Heart right ventricle (tissue), 16 donors: Measurements from ENCODE around the gene BNC2. TPM values are rescaled to one million over a fixed set of nuclear protein-coding genes. Genes with fewer than 3 reads are reported as not detected.

Experiments
- ATAC-seq, 8 donors: fragments of 200-7000 bp; cut with Tn5 transposase; one replicate each; pipeline ENCODE4 v1.9.1; 2020; ENCODE audit warnings: mild to moderate bottlenecking in 8 of 8, moderate library complexity in 8 of 8, moderate number of reproducible peaks in 1 of 8
- DNase-seq, 2 donors: peaks; one replicate each; pipeline ENCODE4 v3.0.0-alpha.2; 2020
- H3K27ac ChIP-seq, 10 donors: fragments of 200-600 bp; sonication (generic) in 2 of 10; one replicate each; pipeline versions ENCODE4 v1.5.0 to v1.8.0; 2020 to 2022; ENCODE audit warnings: mild to moderate bottlenecking in 3 of 10
- H3K27me3 ChIP-seq, 7 donors: fragments of 200-600 bp; one replicate each; pipeline ENCODE4 v1.8.0; 2021 to 2022; ENCODE audit warnings: mild to moderate bottlenecking in 2 of 7
- H3K36me3 ChIP-seq, 9 donors: fragments of 200-600 bp; sonication (generic) in 1 of 9; one replicate each; pipeline versions ENCODE4 v1.5.0 to v1.8.0; 2020 to 2022; ENCODE audit warnings: mild to moderate bottlenecking in 2 of 9
- H3K4me1 ChIP-seq, 9 donors: fragments of 200-600 bp; sonication (generic) in 1 of 9; one replicate each; pipeline versions ENCODE4 v1.5.0 to v1.8.0; 2020 to 2022; ENCODE audit warnings: mild to moderate bottlenecking in 4 of 9
- H3K4me3 ChIP-seq, 10 donors: fragments of 200-600 bp; sonication (generic) in 2 of 10; one replicate each; pipeline versions ENCODE4 v1.5.0 to v1.8.0; 2020 to 2022; ENCODE audit warnings: mild to moderate bottlenecking in 7 of 10, moderate library complexity in 2 of 10
- H3K9me3 ChIP-seq, 11 donors: fragments of 200-600 bp in 10 of 11; sonication (generic) in 2 of 11; one replicate each; pipeline versions ENCODE4 v1.5.0 to v1.8.0; 2013 to 2022; ENCODE audit warnings: mild to moderate bottlenecking in 2 of 11, control low read depth in 1 of 11, moderate library complexity in 1 of 11
- WGBS, 2 donors: extraction: QIAGEN DNeasy Blood & Tissue Kit; methylation state at CpG; one replicate each; pipeline ENCODE4 v1.1.7; 2013; ENCODE audit warnings: inconsistent platforms in 1 of 2; 5-methylcytosine and 5-hydroxymethylcytosine counted together
- intact Hi-C, 10 donors: fragments of 100-400 bp; cut with DNase I; formaldehyde crosslinking; loops; one replicate each; pipeline versions ENCODE4 v1.11.1 to v1.14.2; 2022
- polyA plus RNA-seq, 2 donors: library from polyadenylated mRNA; stranded (reverse); fragments of 200-250 nt; gene quantifications; one replicate each; pipeline ENCODE4 v1.2.3, GENCODE V29; 2013
- total RNA-seq, 10 donors: library from RNA; stranded (reverse); fragmentation: NEBNext Ultra II Directional in 3 of 10; extraction: Animal tissue kit (Norgen Biotek cat#: 25700) in 3 of 10; gene quantifications; one replicate each; pipeline versions ENCODE4 v1.2.1 to v1.2.4, GENCODE V29; 2021 to 2023
- TF ChIP-seq, protein P1 (sequence below), 9 donors: fragments of 200-600 bp; sonication (generic) in 2 of 9; IDR thresholded peaks; one replicate each; pipeline versions ENCODE4 v1.5.0 to v1.8.0; 2021 to 2022; ENCODE audit warnings: antibody characterized with exemption in 9 of 9, mild to moderate bottlenecking in 5 of 9, moderate library complexity in 1 of 9
- donor health status: Arrhythmogenic right ventricular cardiomyopathy.
- donor health status: ischemic (EF 13 %, LVEDD 7.1; RV severe dilation, severe dysfunction).
- donor health status: healthy with polysubstance abuse.
- donor health status: DM: no; HTN: yes; CAD: no.
- donor health status: DM: no; HTN: no; CAD: no.
- donor health status: ischemic (EF 25% LVEDD 6.9; RV normal size, moderate dysfunction).
- donor health status: ischemic (EF 25% LVEDD 5.7; RV mildly dilated, moderate dysfunction).
- donor health status: healthy.
- donor health status: DM: yes; HTN: yes; CAD: no.
- donor health status: Ischemic cardiomyopathy.
- donor health status: ischemic (EF 35%, LVEDD 5.7; RV mildly dilated, moderate dysfunction).
- donor health status: nonischemic (EF 11% LVEDD 7.7; RV severe dilation, severe dysfunction).
- donor health status: DM: yes; HTN: yes; CAD: no.
- donor health status: PGD.
- donor health status: ischemic (EF 29% LVEDD 5.4; RV normal size, mild dysfunction).
- donor health status: nonischemic (EF 23%, LVEDD 6.1; RV moderate dilation, normal function).

BNC2 gene
- total and polyA plus RNA-seq, 12 donors = 0.49 to 7.3 (median 3.2) TPM

DNA sequence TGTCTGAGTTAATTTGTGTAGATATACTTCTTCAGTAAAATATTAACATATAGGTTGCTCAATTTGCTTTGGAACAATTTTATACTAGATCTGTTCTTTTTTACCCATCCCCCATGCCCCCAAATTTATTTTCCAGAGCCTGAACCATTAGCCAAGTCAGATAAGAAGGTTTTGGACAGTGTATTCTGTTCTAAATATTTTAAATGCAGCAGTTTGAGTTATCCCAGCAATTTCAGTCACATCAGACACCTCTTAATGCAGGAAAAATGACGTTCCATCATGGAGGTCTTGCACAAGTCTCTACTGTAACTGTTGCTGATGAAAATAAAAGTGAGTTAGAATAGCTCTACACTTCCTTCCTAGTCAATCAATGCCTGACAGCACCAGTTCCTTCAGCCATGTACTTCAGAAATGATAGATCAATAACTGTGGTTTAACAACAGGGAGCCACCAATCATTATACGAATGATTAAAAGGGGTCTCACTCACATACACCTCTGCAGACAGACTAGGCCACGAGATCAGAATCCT is 215.8 kb downstream of the BNC2 start:
- intact Hi-C loops = no loop called here
- no peaks in the 10 kb centered on the region for H3K27me3 ChIP-seq
- H3K9me3 ChIP-seq = no peaks in the 10 kb centered on the region
- H3K4me3 ChIP-seq = no peak overlapping the region
- WGBS, 2 donors = 82 to 86% methylated on average over 3 of the region's 3 CpGs
- no peak overlapping the region for H3K27ac ChIP-seq
- ATAC-seq (no peak), DNase-seq (no peak)
- peaks cover 0 to 4% (median 0%) of the 10 kb centered on the region in 9 donors for H3K4me1 ChIP-seq
- H3K36me3 ChIP-seq = no peaks in the 10 kb centered on the region
- TF ChIP-seq, protein P1, sequence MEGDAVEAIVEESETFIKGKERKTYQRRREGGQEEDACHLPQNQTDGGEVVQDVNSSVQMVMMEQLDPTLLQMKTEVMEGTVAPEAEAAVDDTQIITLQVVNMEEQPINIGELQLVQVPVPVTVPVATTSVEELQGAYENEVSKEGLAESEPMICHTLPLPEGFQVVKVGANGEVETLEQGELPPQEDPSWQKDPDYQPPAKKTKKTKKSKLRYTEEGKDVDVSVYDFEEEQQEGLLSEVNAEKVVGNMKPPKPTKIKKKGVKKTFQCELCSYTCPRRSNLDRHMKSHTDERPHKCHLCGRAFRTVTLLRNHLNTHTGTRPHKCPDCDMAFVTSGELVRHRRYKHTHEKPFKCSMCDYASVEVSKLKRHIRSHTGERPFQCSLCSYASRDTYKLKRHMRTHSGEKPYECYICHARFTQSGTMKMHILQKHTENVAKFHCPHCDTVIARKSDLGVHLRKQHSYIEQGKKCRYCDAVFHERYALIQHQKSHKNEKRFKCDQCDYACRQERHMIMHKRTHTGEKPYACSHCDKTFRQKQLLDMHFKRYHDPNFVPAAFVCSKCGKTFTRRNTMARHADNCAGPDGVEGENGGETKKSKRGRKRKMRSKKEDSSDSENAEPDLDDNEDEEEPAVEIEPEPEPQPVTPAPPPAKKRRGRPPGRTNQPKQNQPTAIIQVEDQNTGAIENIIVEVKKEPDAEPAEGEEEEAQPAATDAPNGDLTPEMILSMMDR (IDR thresholded peaks at IDR 0.05) = no peak

DNA sequence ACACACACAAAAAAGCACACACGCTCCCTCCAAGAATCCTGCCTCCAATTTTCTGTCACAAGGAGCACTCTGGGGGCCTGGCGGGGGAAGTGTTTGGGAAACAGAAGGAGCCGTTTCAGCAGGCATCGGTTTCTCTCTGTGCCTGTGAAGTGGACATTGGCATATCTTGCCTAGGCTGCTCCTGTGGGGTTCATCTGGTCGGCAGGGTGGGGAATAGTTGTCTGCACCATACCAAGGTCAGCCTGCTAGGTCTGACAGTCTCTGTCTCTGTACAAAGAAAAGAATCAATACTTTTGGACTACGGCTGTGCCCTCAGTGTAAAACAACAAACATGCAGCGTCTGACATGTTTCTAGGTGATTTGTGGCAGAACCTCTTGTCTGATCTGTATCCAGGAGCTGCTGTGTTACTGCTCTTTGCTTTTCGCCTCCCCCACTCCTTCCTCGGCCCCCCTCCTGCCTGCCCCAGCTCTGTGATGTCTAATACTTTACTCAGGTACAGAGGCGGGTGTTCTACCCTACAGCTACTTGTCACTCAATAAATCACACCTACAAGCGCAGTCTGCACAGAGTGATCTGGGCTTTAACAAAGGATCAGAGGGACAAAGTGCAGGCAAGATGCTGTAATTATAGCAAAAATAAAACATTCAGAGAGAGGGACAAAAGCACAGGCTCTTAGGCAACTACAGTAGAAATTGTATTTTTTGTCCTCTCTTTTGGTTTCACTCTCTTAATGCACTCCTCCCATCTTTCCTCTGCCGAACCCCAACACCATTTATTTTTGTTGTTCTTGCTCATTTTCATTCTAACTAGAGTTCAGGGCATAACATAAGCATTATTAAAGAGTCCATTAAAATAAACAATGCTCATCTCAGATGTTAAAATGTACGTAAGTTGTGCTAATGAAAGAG is 216.7 kb downstream of the BNC2 start:
- intact Hi-C loops = no loop called here
- H3K27ac ChIP-seq = peak overlapping the region in 5 of 10 donors; percentile 0 to 53 (median 40)
- H3K36me3 ChIP-seq = no peaks in the 10 kb centered on the region
- peak in 1 of 2 donors; percentile 13 for DNase-seq
- no peaks in the 10 kb centered on the region for H3K9me3 ChIP-seq
- TF ChIP-seq, protein P1 (IDR thresholded peaks at IDR 0.05) = no peak
- no peaks in the 10 kb centered on the region for H3K27me3 ChIP-seq
- peaks cover 0 to 4% (median 0%) of the 10 kb centered on the region in 9 donors for H3K4me1 ChIP-seq
- peak overlapping the region in 6 of 10 donors; percentile 3 to 40 (median 28) for H3K4me3 ChIP-seq
- WGBS, 2 donors = 53 to 55% methylated on average over 13 of the region's 13 CpGs
- peak in 7 of 8 donors; percentile 26 to 49 (median 38) for ATAC-seq

DNA sequence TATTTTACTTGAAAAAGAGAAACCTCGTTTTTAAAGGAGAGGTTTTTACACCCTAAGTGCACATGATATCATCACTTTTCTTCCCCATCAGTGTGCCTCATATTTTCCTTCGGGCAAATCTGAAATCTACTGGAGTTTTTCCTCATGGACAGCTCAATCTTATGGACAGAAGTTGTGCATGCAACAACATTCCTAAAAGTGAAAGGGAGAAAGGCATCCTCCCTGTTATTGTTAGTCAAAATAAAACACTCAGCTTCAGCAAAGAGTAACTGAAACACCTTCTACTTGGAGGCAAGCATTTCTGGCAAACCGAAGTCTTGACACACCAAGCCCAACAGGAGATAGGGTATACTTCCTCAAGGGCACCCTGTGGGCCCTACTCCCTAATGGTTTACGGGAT is 217.9 kb downstream of the BNC2 start:
- no peak for ATAC-seq
- Histone ChIP-seq H3K27ac (peak overlapping the region in 2 of 10 donors; percentile 0 to 53), H3K36me3 (no peaks in the 10 kb centered on the region), H3K4me1 (peaks cover 0 to 4% (median 0%) of the 10 kb centered on the region in 9 donors), H3K27me3 (no peaks in the 10 kb centered on the region), H3K9me3 (no peaks in the 10 kb centered on the region), H3K4me3 (no peak overlapping the region)
- intact Hi-C loops = no loop called here
- WGBS, 2 donors = 67 to 70% methylated on average over 4 of the region's 4 CpGs
- TF ChIP-seq, protein P1 (IDR thresholded peaks at IDR 0.05) = no peak
- no peak for DNase-seq

DNA sequence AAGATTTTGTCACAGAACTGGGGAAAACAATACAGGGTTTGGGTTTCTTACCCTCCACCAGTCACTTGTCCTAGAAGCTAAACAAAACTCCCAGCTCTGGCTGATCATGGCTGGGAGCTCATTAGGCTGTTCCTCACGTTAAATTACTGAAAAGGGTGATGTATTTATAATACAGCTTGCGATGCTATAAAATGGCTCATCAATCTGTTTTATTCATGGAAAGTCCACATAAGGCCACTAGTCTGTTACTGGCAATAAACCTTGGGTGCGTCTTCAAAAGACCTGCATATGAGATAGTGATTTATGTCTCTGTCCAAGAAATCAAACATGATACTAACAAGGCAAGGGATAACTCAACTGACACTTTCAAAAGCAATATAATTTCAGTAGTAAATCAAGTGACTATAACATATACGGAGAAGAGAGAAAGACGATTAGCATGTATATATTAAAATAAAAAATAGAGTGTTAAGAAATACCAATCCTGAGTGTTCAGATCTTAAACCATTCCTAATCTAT is 219.0 kb downstream of the BNC2 start:
- intact Hi-C loops = no loop called here
- no peak overlapping the region for H3K27ac ChIP-seq
- DNase-seq (no peak), ATAC-seq (no peak)
- H3K4me3 ChIP-seq = no peak overlapping the region
- no peaks in the 10 kb centered on the region for H3K36me3 ChIP-seq
- 91 to 93% methylated on average over 5 of the region's 5 CpGs for WGBS, 2 donors
- TF ChIP-seq, protein P1 (IDR thresholded peaks at IDR 0.05) = no peak
- H3K4me1 ChIP-seq = peaks cover 0 to 4% (median 0%) of the 10 kb centered on the region in 9 donors
- no peaks in the 10 kb centered on the region for H3K9me3 ChIP-seq
- H3K27me3 ChIP-seq = no peaks in the 10 kb centered on the region
